Breast epithelium (tissue), 4 donors: ENCODE measurements around the gene C16orf54. TPM values are rescaled to one million over a fixed set of nuclear protein-coding genes. Genes with fewer than 3 reads are reported as not detected.
"Not testable (repeated sequence)": the region's sequence is repeated elsewhere in the genome, so short reads cannot be mapped to it uniquely, and the experiment has no call there.

Experiments used
- DNase-seq, 2 donors: peaks; one replicate each; pipeline ENCODE4 v3.0.0-alpha.2; 2019; ENCODE audit warnings: low spot score in 2 of 2
- H3K27ac ChIP-seq, 2 donors: fragments of 200-600 bp; sonication (generic) in 1 of 2; one replicate each; pipeline ENCODE4 v1.5.1; 2016 to 2019; ENCODE audit warnings: mild to moderate bottlenecking in 1 of 2
- H3K27me3 ChIP-seq, 2 donors: fragments of 200-600 bp; sonication (generic) in 1 of 2; one replicate each; pipeline versions ENCODE4 v1.5.1 to v1.6.0; 2017 to 2019; ENCODE audit warnings: control low read depth in 1 of 2, mild to moderate bottlenecking in 1 of 2
- H3K36me3 ChIP-seq: fragments of 200-600 bp; one replicate; pipeline ENCODE4 v1.5.1; 2019
- H3K4me1 ChIP-seq, 2 donors: fragments of 200-600 bp; sonication (generic); one replicate each; pipeline ENCODE4 v1.5.1; 2016 to 2019; ENCODE audit warnings: control low read depth in 1 of 2
- H3K4me3 ChIP-seq, 3 donors: fragments of 200-600 bp; sonication (generic); 1 replicate in 2 of 3; 2 replicates in 1 of 3; pipeline ENCODE4 v1.5.1; 2016 to 2019; ENCODE audit warnings: mild to moderate bottlenecking in 3 of 3, moderate library complexity in 2 of 3
- H3K9me3 ChIP-seq, 2 donors: fragments of 200-600 bp; sonication (generic) in 1 of 2; one replicate each; pipeline ENCODE4 v1.5.1; 2016 to 2019; ENCODE audit warnings: control low read depth in 1 of 2
- POLR2A ChIP-seq: fragments of 450-650 bp; IDR thresholded peaks from one replicate; pipeline ENCODE4 v1.6.1; 2016; ENCODE audit warnings: antibody characterized with exemption, mild to moderate bottlenecking, moderate library complexity
- POLR2AphosphoS5 ChIP-seq, 3 donors: sonication (generic); formaldehyde crosslinking; IDR thresholded peaks; one replicate each; pipeline ENCODE4 v1.6.1; 2017; ENCODE audit warnings: antibody characterized with exemption in 3 of 3
- intact Hi-C: fragments of 100-400 bp; cut with DNase I; formaldehyde crosslinking; loops from one replicate; pipeline ENCODE4 v1.15.1; 2023; ENCODE audit warnings: low total_unique reads
- total RNA-seq, 3 donors: library from RNA; depleted of rRNA; stranded (reverse); fragments of >200 nt; gene quantifications; one replicate each; pipeline ENCODE4 v1.1.0, GENCODE V29; 2016
- TF ChIP-seq, protein P1 (sequence below), 3 donors: fragments of 450-650 bp; IDR thresholded peaks; one replicate each; pipeline ENCODE4 v1.5.1; 2016 to 2017; ENCODE audit warnings: antibody characterized with exemption in 3 of 3, mild to moderate bottlenecking in 3 of 3, moderate library complexity in 3 of 3

C16orf54 gene, protein sequence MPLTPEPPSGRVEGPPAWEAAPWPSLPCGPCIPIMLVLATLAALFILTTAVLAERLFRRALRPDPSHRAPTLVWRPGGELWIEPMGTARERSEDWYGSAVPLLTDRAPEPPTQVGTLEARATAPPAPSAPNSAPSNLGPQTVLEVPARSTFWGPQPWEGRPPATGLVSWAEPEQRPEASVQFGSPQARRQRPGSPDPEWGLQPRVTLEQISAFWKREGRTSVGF
- 1 to 10 TPM in 2 of 3 donors, under 1 TPM in 1; 0.66 to 2.1 (median 1.8) TPM for total RNA-seq

DNA sequence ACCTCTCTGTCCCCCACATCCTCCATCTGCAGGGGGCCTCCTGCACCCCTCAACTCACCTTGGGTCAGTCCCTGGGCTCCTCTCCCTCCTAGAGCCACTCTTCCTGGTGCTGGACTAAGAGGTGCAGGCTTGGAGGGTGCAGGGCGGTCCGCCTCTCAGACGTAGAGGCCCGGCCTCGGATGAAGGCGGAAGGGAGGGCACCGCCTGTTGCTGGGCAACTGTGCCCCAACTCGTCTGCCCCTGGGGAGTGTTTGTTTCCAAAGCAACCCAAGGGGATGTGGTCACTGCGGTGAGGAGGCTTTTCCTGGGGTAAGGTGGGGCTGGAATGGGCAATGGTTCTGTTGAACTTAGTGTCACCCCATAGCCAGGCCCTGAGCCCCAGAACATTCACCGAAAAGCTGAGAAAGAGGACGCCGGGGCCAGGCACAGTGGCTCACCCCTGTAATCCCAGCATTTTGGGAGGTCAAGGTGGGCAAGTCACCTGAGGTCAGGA is at the start of gene C16orf54:
TSS of gene C16orf54 (minus strand) at position 138 of the 493 bp plus-strand sequence. CDS start 1,039 bp downstream, outside the sequence.
- H3K27me3 ChIP-seq: no peaks in the 10 kb centered on the region
- no peaks in the 10 kb centered on the region for H3K36me3 ChIP-seq
- DNase-seq: peak in 1 of 2 donors; percentile 37
- H3K27ac ChIP-seq: peak within 1 kb of the TSS; percentile 12 to 21
- intact Hi-C loops: no loop called here
- H3K4me3 ChIP-seq: peak within 1 kb of the TSS; percentile 30 to 45 (median 37)
- H3K9me3 ChIP-seq: no peaks in the 10 kb centered on the region
- H3K4me1 ChIP-seq: no peaks in the 10 kb centered on the region
- TF ChIP-seq POLR2A (no peak), POLR2AphosphoS5 (IDR thresholded peaks at IDR 0.05) (no peak)
- TF ChIP-seq, protein P1, sequence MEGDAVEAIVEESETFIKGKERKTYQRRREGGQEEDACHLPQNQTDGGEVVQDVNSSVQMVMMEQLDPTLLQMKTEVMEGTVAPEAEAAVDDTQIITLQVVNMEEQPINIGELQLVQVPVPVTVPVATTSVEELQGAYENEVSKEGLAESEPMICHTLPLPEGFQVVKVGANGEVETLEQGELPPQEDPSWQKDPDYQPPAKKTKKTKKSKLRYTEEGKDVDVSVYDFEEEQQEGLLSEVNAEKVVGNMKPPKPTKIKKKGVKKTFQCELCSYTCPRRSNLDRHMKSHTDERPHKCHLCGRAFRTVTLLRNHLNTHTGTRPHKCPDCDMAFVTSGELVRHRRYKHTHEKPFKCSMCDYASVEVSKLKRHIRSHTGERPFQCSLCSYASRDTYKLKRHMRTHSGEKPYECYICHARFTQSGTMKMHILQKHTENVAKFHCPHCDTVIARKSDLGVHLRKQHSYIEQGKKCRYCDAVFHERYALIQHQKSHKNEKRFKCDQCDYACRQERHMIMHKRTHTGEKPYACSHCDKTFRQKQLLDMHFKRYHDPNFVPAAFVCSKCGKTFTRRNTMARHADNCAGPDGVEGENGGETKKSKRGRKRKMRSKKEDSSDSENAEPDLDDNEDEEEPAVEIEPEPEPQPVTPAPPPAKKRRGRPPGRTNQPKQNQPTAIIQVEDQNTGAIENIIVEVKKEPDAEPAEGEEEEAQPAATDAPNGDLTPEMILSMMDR (IDR thresholded peaks at IDR 0.05): no peak

DNA sequence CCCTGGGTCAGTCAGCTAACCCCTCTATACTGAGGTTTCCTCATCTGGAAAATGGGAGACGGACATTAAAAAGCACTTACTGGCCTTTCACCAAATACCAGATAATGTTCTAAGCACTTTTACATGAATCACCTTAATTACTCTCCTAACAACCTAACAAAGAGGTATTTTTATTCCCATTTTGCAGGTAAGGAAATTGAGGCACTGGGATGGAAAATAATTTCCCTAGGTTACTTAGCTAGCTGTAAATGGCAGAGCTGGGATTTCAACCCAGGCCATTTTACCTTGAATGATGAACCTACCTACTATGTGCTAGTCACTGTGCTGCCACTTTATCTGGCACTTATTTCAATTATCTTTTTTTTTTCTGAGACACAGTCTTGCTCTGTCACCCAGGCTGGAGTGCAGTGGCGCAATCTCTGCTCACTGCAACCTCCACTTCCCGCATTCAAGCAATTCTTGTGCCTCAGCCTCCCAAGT is 48.5 kb upstream of the C16orf54 start:
- no peaks in the 10 kb centered on the region for H3K9me3 ChIP-seq

DNA sequence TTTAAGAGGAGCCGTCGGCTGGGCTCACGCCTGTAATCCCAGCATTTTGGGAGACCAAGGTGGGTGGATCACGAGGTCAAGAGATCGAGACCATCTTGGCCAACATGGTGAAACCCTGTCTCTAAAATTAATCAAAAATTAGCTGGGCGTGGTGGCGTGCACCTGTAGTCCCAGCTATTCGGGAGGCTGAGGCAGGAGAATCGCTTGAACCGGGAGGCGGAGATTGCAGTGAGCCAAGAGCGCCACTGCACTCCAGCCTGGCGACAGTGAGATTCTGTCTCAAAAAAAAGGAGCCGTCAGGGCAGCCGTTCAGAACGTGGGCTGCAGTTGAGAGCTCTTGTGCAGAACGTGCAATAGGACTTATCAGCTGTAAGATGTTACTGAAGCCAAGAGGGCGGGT is 47.4 kb upstream of the C16orf54 start:
- H3K27me3 ChIP-seq, H3K27ac ChIP-seq, H3K36me3 ChIP-seq, intact Hi-C loops, DNase-seq, H3K4me3 ChIP-seq, H3K9me3 ChIP-seq: not testable (repeated sequence)
- H3K4me1 ChIP-seq: peaks cover 0 to 12% of the 10 kb centered on the region in 2 donors

More for the DNA sequence above, 48.5 kb upstream of the C16orf54 start:
- Histone ChIP-seq H3K4me1 (peaks cover 0 to 12% of the 10 kb centered on the region in 2 donors), H3K27me3 (no peaks in the 10 kb centered on the region), H3K36me3 (no peaks in the 10 kb centered on the region), H3K27ac (no peak overlapping the region), H3K4me3 (no peak overlapping the region)
- TF ChIP-seq POLR2AphosphoS5 (IDR thresholded peaks at IDR 0.05) (no peak), POLR2A (no peak)
- TF ChIP-seq, protein P1 (IDR thresholded peaks at IDR 0.05): no peak
- intact Hi-C loops: no loop called here
- DNase-seq: no peak

DNA sequence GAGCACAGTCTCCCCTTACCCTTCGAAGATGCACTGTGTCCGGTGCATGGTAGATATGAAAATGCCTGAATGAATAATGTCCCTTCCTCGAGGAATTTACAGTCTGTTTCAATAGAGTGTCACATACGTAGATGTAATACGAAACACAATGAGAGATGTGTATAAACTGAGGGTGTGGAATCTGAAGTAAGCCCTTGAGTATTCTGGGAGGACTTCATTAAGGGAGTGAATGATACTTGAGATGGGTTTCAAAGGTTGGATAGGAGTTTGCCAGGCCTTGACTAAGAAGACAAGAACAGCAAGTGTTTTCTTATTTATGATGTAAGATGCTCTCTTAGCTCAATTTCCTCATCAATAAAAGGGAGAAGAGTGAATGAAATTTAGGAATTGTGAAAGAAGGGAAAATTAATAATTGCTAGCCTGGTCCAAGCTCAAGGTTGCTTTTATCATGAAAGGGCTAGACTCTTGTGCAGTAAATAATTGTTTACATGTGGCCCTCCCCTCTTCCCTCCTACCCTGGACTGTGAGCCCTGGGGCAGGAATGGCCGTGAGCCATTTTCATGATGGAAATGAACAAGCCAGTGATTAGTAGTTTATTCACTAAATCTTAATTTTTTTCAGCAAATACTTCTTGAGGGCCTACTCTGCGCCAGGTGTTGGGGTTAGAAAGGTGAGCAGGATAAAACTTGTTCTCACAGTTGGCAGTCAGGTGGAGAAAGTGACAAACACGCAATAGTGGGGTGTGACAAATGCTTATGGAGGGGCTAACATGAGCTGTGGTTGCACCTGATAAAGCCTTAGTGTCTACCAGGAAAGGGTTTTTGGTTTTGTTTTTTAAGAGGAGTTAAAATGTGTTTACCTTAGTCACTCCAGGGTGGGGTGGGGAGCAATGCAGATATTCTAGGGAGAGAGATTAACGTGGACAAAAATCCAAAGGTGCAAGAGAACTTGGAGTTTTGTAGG is 46.3 kb upstream of the C16orf54 start:
- intact Hi-C loops: no loop called here
- H3K4me3 ChIP-seq: peak overlapping the region in 2 of 3 donors; percentile 72 to 96
- no peaks in the 10 kb centered on the region for H3K36me3 ChIP-seq
- no peaks in the 10 kb centered on the region for H3K27me3 ChIP-seq
- no peak for DNase-seq
- H3K27ac ChIP-seq: no peak overlapping the region
- TF ChIP-seq, protein P1 (IDR thresholded peaks at IDR 0.05): no peak
- TF ChIP-seq POLR2A (no peak), POLR2AphosphoS5 (IDR thresholded peaks at IDR 0.05) (no peak)
- H3K4me1 ChIP-seq: peaks cover 0 to 12% of the 10 kb centered on the region in 2 donors
- no peaks in the 10 kb centered on the region for H3K9me3 ChIP-seq

DNA sequence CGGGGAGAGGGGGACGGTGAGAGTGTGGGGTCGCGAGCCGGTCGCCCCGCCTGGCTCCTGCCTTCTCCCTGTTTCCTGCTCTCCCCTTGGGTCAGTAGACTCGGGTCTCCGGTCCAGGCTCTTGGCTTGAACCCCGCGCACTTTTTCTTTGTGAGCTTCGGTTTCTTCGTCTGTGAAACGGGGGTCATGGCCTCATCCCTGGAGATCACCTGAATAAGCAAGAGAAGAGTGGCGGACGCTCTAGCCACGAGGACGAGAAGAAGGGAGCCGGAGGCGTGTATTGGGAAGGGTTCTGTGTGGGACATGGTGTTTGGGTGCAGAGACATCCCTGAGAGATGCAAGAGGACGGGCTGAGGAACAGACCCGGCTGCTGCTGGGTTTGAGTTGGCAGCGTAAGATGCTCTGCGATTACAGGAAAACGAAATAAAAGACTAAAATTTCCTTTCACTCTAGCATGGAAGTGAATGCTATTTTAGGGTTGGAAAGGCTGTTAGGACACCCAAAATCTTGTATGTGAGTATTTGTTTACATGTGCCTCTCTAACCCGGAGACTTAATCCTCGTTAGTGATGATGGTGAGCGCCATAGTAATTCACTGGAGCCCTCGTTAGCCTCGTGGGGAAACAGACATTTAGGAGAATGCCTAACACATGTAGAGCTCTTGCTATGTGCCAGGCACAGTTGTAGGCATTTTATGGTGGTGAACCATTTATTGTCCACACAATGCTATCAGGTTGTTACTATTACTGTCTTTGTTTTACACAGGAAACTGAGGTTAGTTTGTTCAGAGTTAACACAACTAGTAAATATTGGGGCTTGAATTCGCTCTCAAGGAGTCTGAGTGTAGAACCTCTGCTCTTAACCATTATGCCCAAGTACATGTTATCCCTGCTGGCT is 45.4 kb upstream of the C16orf54 start:
- no peak for TF ChIP-seq POLR2AphosphoS5 (IDR thresholded peaks at IDR 0.05)
- TF ChIP-seq POLR2A: no peak
- TF ChIP-seq, protein P1 (IDR thresholded peaks at IDR 0.05): no peak
- H3K4me3 ChIP-seq: peak overlapping the region; percentile 72 to 96 (median 78)
- no peaks in the 10 kb centered on the region for H3K27me3 ChIP-seq
- H3K9me3 ChIP-seq: no peaks in the 10 kb centered on the region
- no peak for DNase-seq
- H3K36me3 ChIP-seq: no peaks in the 10 kb centered on the region
- H3K27ac ChIP-seq: peak overlapping the region; percentile 55 to 86
- H3K4me1 ChIP-seq: peaks cover 0 to 12% of the 10 kb centered on the region in 2 donors
- intact Hi-C loops: no loop called here
